LNCaP clone FGC (cell line): Measurements from ENCODE around the gene MRAP.

Source experiments
- DNase-seq: peaks from one replicate; pipeline ENCODE4 v3.0.0-alpha.2; 2011; ENCODE audit warnings: low read depth
- H3K4me3 ChIP-seq: 2 replicates; pipeline ENCODE4 v1.5.1; 2011; ENCODE audit warnings: mild to moderate bottlenecking, low read depth, low read length, control low read depth
- TF ChIP-seq, protein P1 (sequence below): IDR thresholded peaks from 2 replicates; pipeline ENCODE4 v1.5.1; 2012; ENCODE audit warnings: mild to moderate bottlenecking; ENCODE audit not compliant: control insufficient read depth, insufficient read depth; ENCODE audit errors: extremely low read depth

The MRAP gene

DNA sequence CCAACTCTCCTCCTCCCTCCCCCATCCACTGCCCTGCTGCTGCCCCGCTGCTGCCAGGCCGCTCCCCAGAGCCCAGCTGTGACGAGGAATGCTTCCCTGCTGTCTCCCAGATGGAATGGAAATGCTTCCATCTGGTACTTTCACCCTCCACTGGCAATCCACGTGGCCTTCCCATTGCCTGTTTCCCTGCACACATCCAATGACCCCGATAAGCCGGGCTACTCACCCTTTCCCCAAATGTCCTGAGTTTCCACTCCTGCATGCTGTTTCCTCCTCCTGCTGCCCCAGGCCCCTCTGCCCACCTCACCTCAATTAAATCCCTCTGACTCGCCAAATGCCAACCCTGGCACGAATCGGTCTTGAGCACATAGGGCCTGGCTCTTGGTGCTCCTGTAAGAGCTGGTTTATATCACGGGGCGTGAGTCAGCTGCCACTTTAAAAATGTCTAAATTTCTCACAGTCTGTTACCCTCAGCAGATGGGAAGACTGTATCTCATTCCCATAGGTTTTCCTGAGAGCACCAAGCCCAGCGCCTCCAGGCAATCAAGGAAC, 36.4 kb downstream of the MRAP start:
- TF ChIP-seq, protein P1, sequence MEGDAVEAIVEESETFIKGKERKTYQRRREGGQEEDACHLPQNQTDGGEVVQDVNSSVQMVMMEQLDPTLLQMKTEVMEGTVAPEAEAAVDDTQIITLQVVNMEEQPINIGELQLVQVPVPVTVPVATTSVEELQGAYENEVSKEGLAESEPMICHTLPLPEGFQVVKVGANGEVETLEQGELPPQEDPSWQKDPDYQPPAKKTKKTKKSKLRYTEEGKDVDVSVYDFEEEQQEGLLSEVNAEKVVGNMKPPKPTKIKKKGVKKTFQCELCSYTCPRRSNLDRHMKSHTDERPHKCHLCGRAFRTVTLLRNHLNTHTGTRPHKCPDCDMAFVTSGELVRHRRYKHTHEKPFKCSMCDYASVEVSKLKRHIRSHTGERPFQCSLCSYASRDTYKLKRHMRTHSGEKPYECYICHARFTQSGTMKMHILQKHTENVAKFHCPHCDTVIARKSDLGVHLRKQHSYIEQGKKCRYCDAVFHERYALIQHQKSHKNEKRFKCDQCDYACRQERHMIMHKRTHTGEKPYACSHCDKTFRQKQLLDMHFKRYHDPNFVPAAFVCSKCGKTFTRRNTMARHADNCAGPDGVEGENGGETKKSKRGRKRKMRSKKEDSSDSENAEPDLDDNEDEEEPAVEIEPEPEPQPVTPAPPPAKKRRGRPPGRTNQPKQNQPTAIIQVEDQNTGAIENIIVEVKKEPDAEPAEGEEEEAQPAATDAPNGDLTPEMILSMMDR = no peak
- no peak overlapping the region for H3K4me3 ChIP-seq
- no peak for DNase-seq

DNA sequence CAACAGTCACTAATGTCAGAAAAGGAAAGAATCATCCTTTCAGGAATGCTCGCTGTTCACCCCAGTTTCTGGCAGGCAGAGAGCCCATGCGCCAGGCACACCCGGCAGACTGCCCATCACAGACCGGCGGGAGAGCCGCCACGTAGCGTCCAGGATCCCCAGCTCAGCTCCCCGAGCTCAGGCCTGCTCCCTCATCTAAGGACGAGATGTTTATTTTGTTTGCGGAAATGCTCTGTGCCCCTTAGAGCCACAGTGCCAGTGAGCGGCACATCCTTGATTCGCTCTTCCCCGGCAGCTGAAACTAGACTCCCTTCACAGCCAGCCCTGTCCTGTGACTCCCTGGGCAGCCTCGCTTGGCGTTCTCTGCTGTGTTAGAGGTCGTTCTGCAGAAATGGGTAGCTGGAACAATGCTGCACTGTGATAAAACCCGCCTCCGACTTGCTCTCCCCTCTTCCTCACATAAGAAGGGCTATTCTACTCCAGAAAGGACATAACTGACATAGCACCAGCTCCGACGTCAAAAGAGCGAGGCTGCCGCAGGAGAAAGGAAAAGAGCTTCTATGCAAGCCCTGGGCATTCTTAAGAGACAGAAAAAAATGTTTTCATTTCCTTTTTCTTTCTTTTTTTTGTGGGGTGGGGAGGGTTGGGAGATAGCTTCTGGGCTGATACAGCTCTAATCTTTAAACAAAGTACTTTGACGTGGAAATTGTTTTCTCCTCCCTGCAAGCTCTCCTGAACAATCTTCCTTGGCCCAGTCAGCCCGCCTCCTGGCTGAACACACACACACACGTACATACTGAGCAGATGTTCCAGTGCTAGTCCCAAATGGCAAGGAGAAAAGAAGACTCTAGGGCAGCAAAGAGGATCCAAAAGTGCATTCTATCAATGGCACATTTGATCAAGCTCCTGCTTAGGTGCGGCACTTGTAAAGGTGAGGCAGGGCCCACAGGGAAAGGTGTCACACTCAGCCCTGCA, 37.2 kb downstream of the MRAP start:
- no peak for DNase-seq
- TF ChIP-seq, protein P1 = no peak
- H3K4me3 ChIP-seq = no peak overlapping the region

DNA sequence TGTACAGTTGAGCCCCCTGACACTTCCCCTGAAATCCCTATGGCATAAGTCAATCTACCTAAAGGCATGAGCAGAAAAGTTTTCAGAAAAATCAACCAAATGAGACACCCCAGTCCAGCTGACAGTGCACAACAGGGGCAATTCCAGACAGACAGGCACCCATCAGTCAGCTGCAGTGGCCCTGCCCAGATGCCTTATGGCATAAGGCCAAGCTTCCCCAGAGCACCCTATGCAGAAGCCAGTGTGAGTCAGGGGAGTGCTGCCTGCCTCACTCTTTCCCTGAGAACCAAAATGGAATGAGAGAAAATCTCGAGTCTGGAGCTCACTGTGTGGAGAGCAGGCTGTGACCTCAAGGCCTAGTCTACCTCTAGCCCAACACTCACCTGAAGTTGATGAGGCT, 38.1 kb downstream of the MRAP start:
- TF ChIP-seq, protein P1 = no peak
- DNase-seq = no peak

DNA sequence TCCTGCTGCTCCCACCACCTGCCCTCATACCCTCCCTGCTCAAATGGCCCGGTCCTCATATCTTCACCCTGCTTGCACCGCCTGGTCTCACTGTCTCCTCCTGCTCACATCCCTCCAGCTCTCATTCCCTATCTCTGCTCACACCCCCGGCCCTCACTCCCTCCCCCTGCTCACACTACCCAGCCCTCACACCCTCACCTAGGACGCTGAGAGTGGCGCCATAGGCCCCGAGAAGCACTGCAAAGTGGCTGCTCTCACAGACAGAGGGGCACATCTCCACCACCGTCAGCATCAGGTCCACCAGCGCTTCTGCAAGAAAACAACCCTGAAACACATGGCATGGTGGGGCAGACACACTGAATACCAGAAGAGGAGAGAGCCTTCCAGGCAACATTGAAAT, 38.6 kb downstream of the MRAP start:
- TF ChIP-seq, protein P1 = no peak
- H3K4me3 ChIP-seq = no peak overlapping the region
- DNase-seq = no peak

More for the DNA sequence above, 38.1 kb downstream of the MRAP start:
- H3K4me3 ChIP-seq = no peak overlapping the region

DNA sequence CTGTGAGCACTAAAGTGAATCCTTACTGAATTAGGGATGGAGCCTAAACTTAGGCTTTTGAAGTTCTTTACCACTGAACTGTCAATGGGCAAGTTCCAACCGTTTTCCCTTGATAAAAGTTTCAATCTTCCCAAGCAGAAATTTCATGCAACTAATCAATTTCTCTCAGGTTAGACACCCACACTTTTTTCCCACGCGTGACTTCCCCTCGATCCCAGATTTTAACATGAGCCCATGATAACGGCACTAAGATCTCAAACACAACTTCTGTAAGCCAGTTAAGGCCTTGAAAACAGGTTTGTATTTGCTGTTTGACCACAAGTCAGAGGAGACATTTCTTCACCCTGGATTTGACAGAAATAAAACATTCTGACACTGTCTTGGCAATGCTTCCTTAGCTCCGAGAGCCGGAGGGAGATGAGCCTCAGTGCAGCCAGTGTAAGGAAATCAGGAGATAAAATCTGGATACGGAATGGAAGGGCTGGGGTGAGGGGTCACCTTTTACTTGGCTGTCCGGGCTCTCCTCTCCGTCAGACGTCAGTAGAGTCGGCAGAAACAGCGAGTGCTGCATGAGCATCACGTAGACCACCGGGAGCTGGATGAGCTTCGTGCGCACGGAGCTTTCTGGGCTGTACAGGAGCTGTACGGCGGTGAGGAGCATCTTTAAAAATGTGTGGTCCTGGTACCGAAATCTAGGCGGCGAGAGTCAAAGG, 39.7 kb downstream of the MRAP start:
- TF ChIP-seq, protein P1 = no peak
- no peak overlapping the region for H3K4me3 ChIP-seq
- DNase-seq = no peak

DNA sequence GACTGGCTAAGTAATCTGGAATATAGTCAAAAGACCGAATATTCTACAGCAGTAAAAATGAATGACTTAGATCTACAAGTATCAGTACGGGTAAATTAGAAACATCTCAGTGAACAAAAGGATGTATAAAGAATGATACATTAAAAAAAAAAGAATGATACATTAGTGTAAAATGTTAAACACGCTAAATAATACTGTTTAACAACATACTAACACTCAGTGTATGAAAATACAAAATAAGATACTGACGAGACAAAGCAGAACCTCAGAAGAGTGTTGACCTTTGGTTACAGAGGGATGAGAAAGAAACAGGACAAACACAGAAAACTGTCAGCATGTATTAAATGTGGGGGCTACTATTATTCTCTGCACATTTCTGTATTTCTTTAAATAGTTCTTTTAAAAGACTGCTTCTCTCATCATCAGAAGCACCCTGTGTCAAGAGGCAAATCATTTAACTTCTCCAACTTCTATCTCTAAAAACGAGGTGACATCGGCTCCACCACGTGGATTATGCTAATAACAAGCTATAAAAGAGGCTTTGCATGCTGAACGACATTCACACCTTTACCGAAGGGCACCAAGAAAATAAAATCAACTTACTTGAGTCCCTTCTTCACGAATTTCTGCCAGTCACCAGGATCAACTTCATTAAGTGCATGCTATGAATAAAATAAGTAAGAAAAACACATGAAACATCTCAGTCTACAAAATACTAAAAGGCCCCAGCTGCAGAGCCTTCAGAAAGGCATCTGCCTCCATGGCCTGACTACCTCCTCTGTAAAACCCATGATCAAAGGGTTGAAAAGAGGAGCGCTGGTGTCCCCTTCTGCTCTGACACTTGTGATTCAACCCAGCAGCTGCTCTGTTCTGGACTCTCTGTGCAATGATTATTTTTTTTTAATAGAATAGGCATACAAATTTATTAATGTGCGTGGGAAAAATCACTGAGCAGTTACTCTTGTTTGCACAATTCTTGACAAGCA, 42.5 kb downstream of the MRAP start:
- no peak for DNase-seq
- TF ChIP-seq, protein P1 = no peak
- H3K4me3 ChIP-seq = no peak overlapping the region
